Endothelial cell of umbilical vein (primary cell): ENCODE measurements around the gene NUDT6. TPM values are rescaled to one million over a fixed set of nuclear protein-coding genes. Genes with fewer than 3 reads are reported as not detected.

Source experiments
- BruUV-seq: library from RNA; stranded (reverse); fragments of 400-500 nt; replicated peaks from 2 replicates; lab custom pipeline; 2021; lab: Mats Ljungman, UMichigan
- CTCF ChIA-PET: fragments of 300-600, 350-600 bp; sonication (Branson Sonifier 250); formaldehyde crosslinking; loops from one replicate; lab custom pipeline; 2021; ENCODE audit warnings: antibody characterized with exemption, inconsistent platforms; lab: Charles Lee
- POLR2A ChIA-PET: fragments of 300-600, 350-600 bp; sonication (Branson Sonifier 250); formaldehyde crosslinking; loops from one replicate; lab custom pipeline; 2021; ENCODE audit warnings: antibody characterized with exemption, inconsistent platforms; lab: Charles Lee
- DNase-seq: peaks from one replicate; pipeline ENCODE4 v3.0.0-alpha.2; 2011; ENCODE audit warnings: low read depth, low spot score
- FAIRE-seq: peaks from 2 replicates; lab custom pipeline; 2011; peaks lifted over from hg19 to GRCh38; lab: Jason Lieb, UNC
- H2AFZ ChIP-seq: 2 replicates; pipeline ENCODE4 v1.6.0; 2012; ENCODE audit warnings: low read depth, low read length, control low read depth, inconsistent platforms
- H3K27ac ChIP-seq: 2 replicates; pipeline ENCODE4 v1.5.1; 2011; ENCODE audit warnings: low read depth, mild to moderate bottlenecking, control low read depth, low read length, moderate library complexity; ENCODE audit not compliant: insufficient read depth
- H3K27me3 ChIP-seq, 2 experiments: 2 replicates each; pipeline versions ENCODE4 v1.6.0 to v1.6.1; 2011; ENCODE audit warnings: low read length in 2 of 2, mixed read lengths in 1 of 2; ENCODE audit not compliant: control insufficient read depth in 2 of 2, insufficient read depth in 2 of 2
- H3K36me3 ChIP-seq, 2 experiments: 2 replicates in 1 of 2; 3 replicates in 1 of 2; pipeline ENCODE4 v1.5.1; 2011; ENCODE audit warnings: low read length in 2 of 2, mild to moderate bottlenecking in 1 of 2, moderate library complexity in 1 of 2; ENCODE audit not compliant: control insufficient read depth in 2 of 2, insufficient read depth in 2 of 2; ENCODE audit errors: extremely low read depth in 1 of 2
- H3K4me1 ChIP-seq: 3 replicates; pipeline ENCODE4 v1.5.1; 2011; ENCODE audit warnings: mild to moderate bottlenecking, low read length; ENCODE audit not compliant: control insufficient read depth, insufficient read depth; ENCODE audit errors: extremely low read depth
- H3K4me2 ChIP-seq: 2 replicates; pipeline ENCODE4 v1.6.1; 2011; ENCODE audit warnings: low read length, control low read depth, mixed read lengths; ENCODE audit not compliant: insufficient read depth
- H3K4me3 ChIP-seq, 3 experiments: fragments of 200-600 bp in 1 of 3; sonication (generic), shearing (Covaris generic) in 1 of 3; replicated peaks in 1 of 3; 2 replicates each; pipeline ENCODE4 v1.5.1; 2011 to 2016; ENCODE audit warnings: control low read depth in 3 of 3, low read length in 3 of 3, mild to moderate bottlenecking in 2 of 3, inconsistent platforms in 1 of 3, low read depth in 1 of 3, moderate library complexity in 1 of 3; ENCODE audit not compliant: insufficient read depth in 1 of 3
- H3K79me2 ChIP-seq: 2 replicates; pipeline ENCODE4 v1.6.0; 2012; ENCODE audit warnings: low read length, inconsistent platforms; ENCODE audit not compliant: control insufficient read depth, insufficient read depth
- H3K9ac ChIP-seq: replicated peaks from 2 replicates; pipeline ENCODE3; 2011; ENCODE audit warnings: low read length, control low read depth; ENCODE audit not compliant: insufficient read depth; ENCODE audit errors: extremely low read depth
- H3K9me1 ChIP-seq: replicated peaks from 3 replicates; pipeline ENCODE4 v1.6.0; 2011; ENCODE audit warnings: mild to moderate bottlenecking, low read length; ENCODE audit not compliant: control insufficient read depth, insufficient read depth; ENCODE audit errors: extremely low read depth
- H3K9me3 ChIP-seq: replicated peaks from 2 replicates; pipeline ENCODE4 v1.5.1; 2012; ENCODE audit warnings: low read length, inconsistent platforms; ENCODE audit not compliant: control insufficient read depth, insufficient read depth
- H4K20me1 ChIP-seq: replicated peaks from 2 replicates; pipeline ENCODE3; 2011; ENCODE audit warnings: mild to moderate bottlenecking, low read length; ENCODE audit not compliant: control insufficient read depth, insufficient read depth; ENCODE audit errors: extremely low read depth
- EZH2 ChIP-seq: IDR thresholded peaks from 2 replicates; pipeline ENCODE4 v1.6.1; 2012; ENCODE audit warnings: borderline replicate concordance, low read depth, mild to moderate bottlenecking, moderate library complexity, low read length, inconsistent platforms; ENCODE audit not compliant: severe bottlenecking
- GATA2 ChIP-seq: IDR thresholded peaks from 2 replicates; pipeline ENCODE4 v1.7.0; 2011; ENCODE audit warnings: low read depth, mild to moderate bottlenecking, moderate library complexity, mixed read lengths, low read length; ENCODE audit not compliant: insufficient read length, insufficient read depth
- MYC ChIP-seq: IDR thresholded peaks from one replicate; pipeline ENCODE4 v1.6.1; 2011; ENCODE audit warnings: mild to moderate bottlenecking, low read depth, low read length
- POLR2A ChIP-seq: IDR thresholded peaks from 2 replicates; pipeline ENCODE4 v1.6.1; 2012; ENCODE audit warnings: low read depth, mild to moderate bottlenecking, control low read depth, low read length
- POLR2AphosphoS5 ChIP-seq: IDR thresholded peaks from 2 replicates; pipeline ENCODE4 v1.6.1; 2012; ENCODE audit warnings: low read depth, mild to moderate bottlenecking, control low read depth, low read length, moderate library complexity; ENCODE audit not compliant: insufficient read depth
- dilution Hi-C: fragments of 300-500 bp; cut with MboI; formaldehyde crosslinking; loops from one replicate; pipeline ENCODE4 v1.15.0; 2019; ENCODE audit warnings: low sequenced_read_pairs; ENCODE audit not compliant: extremely low pct_ligation_motif_present
- intact Hi-C: fragments of 100-400 bp; cut with micrococcal nuclease; formaldehyde crosslinking; loops from one replicate; pipeline ENCODE4 v1.10.0; 2022
- polyA plus RNA-seq, 4 experiments: library from polyadenylated mRNA; depleted of rRNA in 3 of 4; stranded (reverse) in 3 of 4; unstranded in 1 of 4; fragments of >200 nt; gene quantifications; 2 replicates each; pipeline versions ENCODE4 v1.2.1 to v1.2.3, GENCODE V29; 2011 to 2012; ENCODE audit warnings: missing spikeins in 1 of 4
- total RNA-seq: library from RNA; stranded (reverse); gene quantifications from 2 replicates; pipeline ENCODE4 v1.2.3, GENCODE V29; 2021
- TF ChIP-seq, protein P1 (sequence below): IDR thresholded peaks from 2 replicates; pipeline ENCODE4 v1.6.1; 2011; ENCODE audit not compliant: insufficient read depth, insufficient read length
- TF ChIP-seq, protein P2 (sequence below), 2 donors: IDR thresholded peaks; 1 replicate in 1 of 2; 2 replicates in 1 of 2; pipeline ENCODE4 v1.5.1; 2011; ENCODE audit warnings: low read length in 2 of 2, mild to moderate bottlenecking in 2 of 2, moderate library complexity in 2 of 2, control low read depth in 1 of 2, inconsistent platforms in 1 of 2, low read depth in 1 of 2; ENCODE audit not compliant: insufficient read depth in 1 of 2; ENCODE audit errors: extremely low read depth in 1 of 2

Gene NUDT6
- total and polyA plus RNA-seq, 2 donors (not counting 3 experiments of a cell fraction or from before 2014, with no cell fraction given) = 5.1 to 5.4 TPM

DNA sequence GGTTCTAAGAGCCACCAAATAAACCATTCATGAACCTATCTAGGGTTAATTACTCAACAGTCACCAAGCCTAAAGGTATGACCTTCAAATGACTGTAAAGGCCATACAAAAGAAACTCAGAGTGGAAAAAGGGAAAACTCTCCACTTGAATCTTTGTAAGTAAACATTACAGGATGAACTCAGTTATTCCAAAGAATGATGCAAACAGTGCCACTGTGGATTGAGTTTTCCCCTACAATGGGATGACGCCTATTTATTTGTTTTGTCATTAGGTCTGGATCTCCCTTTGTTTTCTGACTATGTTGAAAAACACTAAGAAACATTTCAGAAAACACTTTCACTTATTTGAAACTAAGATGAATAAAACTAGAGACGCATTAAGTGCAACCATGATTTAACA lies 12.7 kb downstream of the NUDT6 start:
- no TSS peak for BruUV-seq
- DNase-seq (no peak), FAIRE-seq (no peak)
- intact Hi-C loops (no loop called here), dilution Hi-C loops (loop anchor here (25.0 kb wide), 1 partner anchor 147 kb away; no protein-coding TSS in a partner anchor)
- no peak overlapping the region for H3K4me2 ChIP-seq
- TF ChIP-seq, protein P1, sequence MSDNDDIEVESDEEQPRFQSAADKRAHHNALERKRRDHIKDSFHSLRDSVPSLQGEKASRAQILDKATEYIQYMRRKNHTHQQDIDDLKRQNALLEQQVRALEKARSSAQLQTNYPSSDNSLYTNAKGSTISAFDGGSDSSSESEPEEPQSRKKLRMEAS = no peak
- no peak for TF ChIP-seq POLR2A
- no peak for TF ChIP-seq GATA2
- TF ChIP-seq POLR2AphosphoS5 = no peak
- no peak for TF ChIP-seq MYC
- TF ChIP-seq EZH2 = no peak
- TF ChIP-seq, protein P2, sequence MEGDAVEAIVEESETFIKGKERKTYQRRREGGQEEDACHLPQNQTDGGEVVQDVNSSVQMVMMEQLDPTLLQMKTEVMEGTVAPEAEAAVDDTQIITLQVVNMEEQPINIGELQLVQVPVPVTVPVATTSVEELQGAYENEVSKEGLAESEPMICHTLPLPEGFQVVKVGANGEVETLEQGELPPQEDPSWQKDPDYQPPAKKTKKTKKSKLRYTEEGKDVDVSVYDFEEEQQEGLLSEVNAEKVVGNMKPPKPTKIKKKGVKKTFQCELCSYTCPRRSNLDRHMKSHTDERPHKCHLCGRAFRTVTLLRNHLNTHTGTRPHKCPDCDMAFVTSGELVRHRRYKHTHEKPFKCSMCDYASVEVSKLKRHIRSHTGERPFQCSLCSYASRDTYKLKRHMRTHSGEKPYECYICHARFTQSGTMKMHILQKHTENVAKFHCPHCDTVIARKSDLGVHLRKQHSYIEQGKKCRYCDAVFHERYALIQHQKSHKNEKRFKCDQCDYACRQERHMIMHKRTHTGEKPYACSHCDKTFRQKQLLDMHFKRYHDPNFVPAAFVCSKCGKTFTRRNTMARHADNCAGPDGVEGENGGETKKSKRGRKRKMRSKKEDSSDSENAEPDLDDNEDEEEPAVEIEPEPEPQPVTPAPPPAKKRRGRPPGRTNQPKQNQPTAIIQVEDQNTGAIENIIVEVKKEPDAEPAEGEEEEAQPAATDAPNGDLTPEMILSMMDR (IDR thresholded peaks at IDR 0.05; ENCODE audit: extremely low read depth in 1 of 2, insufficient read depth in 1 of 2, low read depth in 1 of 2, low read length in 2 of 2) = no peak
- no peak overlapping the region for H2AFZ ChIP-seq
- H3K4me1 ChIP-seq = no peaks in the 10 kb centered on the region
- no peak overlapping the region for H3K9ac ChIP-seq
- no peaks in the 10 kb centered on the region for H3K36me3 ChIP-seq
- H3K9me1 ChIP-seq = no peaks in the 10 kb centered on the region
- no peaks in the 10 kb centered on the region for H3K79me2 ChIP-seq
- H3K4me3 ChIP-seq = no peak overlapping the region
- H4K20me1 ChIP-seq = no peaks in the 10 kb centered on the region
- POLR2A ChIA-PET = no interaction called here
- H3K27ac ChIP-seq = no peak overlapping the region
- H3K9me3 ChIP-seq = no peaks in the 10 kb centered on the region
- no peaks in the 10 kb centered on the region for H3K27me3 ChIP-seq
- CTCF ChIA-PET = interaction anchor here (1.9 kb wide), 1 partner anchor 11 kb away, joined by 6 read pairs; no protein-coding TSS in a partner anchor
